ENCODE results near the gene GUCY2D.

The GUCY2D gene

GRCh38 chr17:7967751-7968150, 34.7 kb upstream of the GUCY2D start:
- no peak for TF ChIP-seq CTCF (conservative IDR thresholded peaks at IDR 0.05; ENCODE audit: control insufficient read depth, insufficient read depth, low read depth, low read length)

GRCh38 chr17:7969433-7969832, 33.0 kb upstream of the GUCY2D start:
- no peak overlapping the region for H3K4me3 ChIP-seq (ENCODE audit: control insufficient read depth, low read depth, low read length)
- peak; percentile 45 for DNase-seq (ENCODE audit: low read depth)
- TF ChIP-seq CTCF (conservative IDR thresholded peaks at IDR 0.05; ENCODE audit: control insufficient read depth, insufficient read depth, low read depth, low read length) = no peak

More at GRCh38 chr17:7967751-7968150, 34.7 kb upstream of the GUCY2D start:
- DNase-seq (ENCODE audit: low read depth) = no peak
- no peak overlapping the region for H3K4me3 ChIP-seq (ENCODE audit: control insufficient read depth, low read depth, low read length)

GRCh38 chr17:7971651-7972050, 30.8 kb upstream of the GUCY2D start:
- no peak for DNase-seq (ENCODE audit: low read depth)
- no peak for TF ChIP-seq CTCF (conservative IDR thresholded peaks at IDR 0.05; ENCODE audit: control insufficient read depth, insufficient read depth, low read depth, low read length)
- no peak overlapping the region for H3K4me3 ChIP-seq (ENCODE audit: control insufficient read depth, low read depth, low read length)

GRCh38 chr17:7972131-7972785, 30.2 kb upstream of the GUCY2D start:
- H3K4me3 ChIP-seq (ENCODE audit: control insufficient read depth, low read depth, low read length) = no peak overlapping the region
- DNase-seq (ENCODE audit: low read depth) = peak; percentile 9
- TF ChIP-seq CTCF (conservative IDR thresholded peaks at IDR 0.05; ENCODE audit: control insufficient read depth, insufficient read depth, low read depth, low read length) = peak; percentile 28

GRCh38 chr17:7974638-7975131, 27.7 kb upstream of the GUCY2D start:
- DNase-seq (ENCODE audit: low read depth) = no peak
- TF ChIP-seq CTCF (conservative IDR thresholded peaks at IDR 0.05; ENCODE audit: control insufficient read depth, insufficient read depth, low read depth, low read length) = no peak
- no peak overlapping the region for H3K4me3 ChIP-seq (ENCODE audit: control insufficient read depth, low read depth, low read length)

GRCh38 chr17:7977039-7977438, 25.4 kb upstream of the GUCY2D start:
- TF ChIP-seq CTCF (conservative IDR thresholded peaks at IDR 0.05; ENCODE audit: control insufficient read depth, insufficient read depth, low read depth, low read length) = no peak
- H3K4me3 ChIP-seq (ENCODE audit: control insufficient read depth, low read depth, low read length) = no peak overlapping the region
- DNase-seq (ENCODE audit: low read depth) = no peak
